ENCODE measurements around the gene MTA2. TPM values are rescaled to one million over a fixed set of nuclear protein-coding genes. Genes with fewer than 3 reads are reported as not detected.

The MTA2 gene
- total RNA-seq, 2 donors from 2014 or later, result 26.2 to 29.3 TPM

GRCh38 chr11:62578541-62578940 is 23.1 kb downstream of the MTA2 start:
- Histone ChIP-seq H3K36me3 (replicated peaks in 1 of 2; ENCODE audit: insufficient read depth in 1 of 2, low read depth in 2 of 2) (peaks cover 0 to 10% of the 10 kb centered on the region in 2 donors), H3K4me3 (no peak overlapping the region), H3K27ac (no peak overlapping the region), H3K27me3 (no peaks in the 10 kb centered on the region), H3K9me3 (no peaks in the 10 kb centered on the region), H3K4me1 (peaks cover 24% of the 10 kb centered on the region)
- ATAC-seq (no peak), DNase-seq (no peak)
- intact Hi-C loops (cut with DNase I), result no loop called here
- no peak for TF ChIP-seq POLR2A (IDR thresholded peaks at IDR 0.05)
- WGBS, 2 donors, result 94 to 95% methylated on average over 11 of the region's 11 CpGs

- intact Hi-C loops (cut with DNase I), result no loop called here
- DNase-seq, result peak in 2 of 4 donors; percentile 27
- no peak for ATAC-seq
- Histone ChIP-seq H3K36me3 (replicated peaks in 1 of 2; ENCODE audit: insufficient read depth in 1 of 2, low read depth in 2 of 2) (peaks cover 0 to 10% of the 10 kb centered on the region in 2 donors), H3K4me3 (no peak overlapping the region), H3K27ac (peak overlapping the region in 2 of 4 donors; percentile 38 to 91), H3K27me3 (no peaks in the 10 kb centered on the region), H3K4me1 (peaks cover 32% of the 10 kb centered on the region), H3K9me3 (no peaks in the 10 kb centered on the region)
- no peak for TF ChIP-seq CTCF (IDR thresholded peaks at IDR 0.05)
- TF ChIP-seq POLR2A (IDR thresholded peaks at IDR 0.05), result no peak
- 69 to 84% methylated on average over 9 to 12 of the region's 12 CpGs for WGBS, 2 donors
Measured at GRCh38 chr11:62577046-62577714, 24.5 kb downstream of the MTA2 start.

- Histone ChIP-seq H3K4me1 (peaks cover 44% of the 10 kb centered on the region), H3K27ac (peak overlapping the region in 3 of 4 donors; percentile 82 to 92 (median 91)), H3K36me3 (replicated peaks in 1 of 2; ENCODE audit: insufficient read depth in 1 of 2, low read depth in 2 of 2) (peaks cover 0 to 12% of the 10 kb centered on the region in 2 donors), H3K9me3 (no peaks in the 10 kb centered on the region), H3K27me3 (no peaks in the 10 kb centered on the region), H3K4me3 (no peak overlapping the region)
- TF ChIP-seq CTCF (IDR thresholded peaks at IDR 0.05), result no peak
- no peak for TF ChIP-seq POLR2A (IDR thresholded peaks at IDR 0.05)
- no peak for ATAC-seq
- intact Hi-C loops (cut with DNase I), result no loop called here
- DNase-seq, result no peak
- WGBS, 2 donors, result 83 to 94% methylated on average over 6 to 14 of the region's 14 CpGs
Measured at GRCh38 chr11:62575837-62576236, 25.8 kb downstream of the MTA2 start.

GRCh38 chr11:62575156-62575555 is 26.5 kb downstream of the MTA2 start:
- Histone ChIP-seq H3K27me3 (no peaks in the 10 kb centered on the region), H3K4me3 (no peak overlapping the region), H3K27ac (peak overlapping the region in 3 of 4 donors; percentile 82 to 92 (median 91)), H3K4me1 (peaks cover 44% of the 10 kb centered on the region), H3K9me3 (no peaks in the 10 kb centered on the region), H3K36me3 (replicated peaks in 1 of 2; ENCODE audit: insufficient read depth in 1 of 2, low read depth in 2 of 2) (peaks cover 3 to 15% of the 10 kb centered on the region in 2 donors)
- TF ChIP-seq POLR2A (IDR thresholded peaks at IDR 0.05) (no peak), CTCF (IDR thresholded peaks at IDR 0.05) (no peak)
- no peak for ATAC-seq
- 26 to 29% methylated on average over 7 to 17 of the region's 17 CpGs for WGBS, 2 donors
- peak; percentile 33 to 64 (median 49) for DNase-seq
- intact Hi-C loops (cut with DNase I), result no loop called here

- H3K9me3 ChIP-seq, result no peaks in the 10 kb centered on the region
- peaks cover 3 to 17% of the 10 kb centered on the region in 2 donors for H3K36me3 ChIP-seq (replicated peaks in 1 of 2; ENCODE audit: insufficient read depth in 1 of 2, low read depth in 2 of 2)
Measured at GRCh38 chr11:62574363-62575071, 27.1 kb downstream of the MTA2 start.

More at GRCh38 chr11:62574363-62575071, 27.1 kb downstream of the MTA2 start:
- peak overlapping the region in 1 of 2 donors; percentile 46 for H3K4me3 ChIP-seq
- H3K4me1 ChIP-seq, result peaks cover 44% of the 10 kb centered on the region
- TF ChIP-seq CTCF (IDR thresholded peaks at IDR 0.05) (no peak), POLR2A (IDR thresholded peaks at IDR 0.05) (peak in 2 of 3 donors; percentile 6 to 21)
- no peaks in the 10 kb centered on the region for H3K27me3 ChIP-seq
- DNase-seq, result peak; percentile 38 to 46 (median 40)
- 1% methylated on average over 13 to 33 of the region's 33 CpGs for WGBS, 2 donors
- intact Hi-C loops (cut with DNase I), result no loop called here
- ATAC-seq, result peak; percentile 13
- H3K27ac ChIP-seq, result peak overlapping the region; percentile 81 to 92 (median 86)

Data from body of pancreas (tissue), 4 donors.